Liver (tissue), 9 donors: ENCODE data around the gene ANKRD11. TPM values are rescaled to one million over a fixed set of nuclear protein-coding genes. Genes with fewer than 3 reads are reported as not detected.

Experiments used
- DNase-seq: peaks from one replicate; pipeline ENCODE4 v3.0.0-alpha.2; 2017; ENCODE audit warnings: low spot score
- H3K27ac ChIP-seq, 2 donors: one replicate each; pipeline ENCODE4 v1.7.0; 2013; ENCODE audit warnings: inconsistent platforms in 2 of 2, low read length in 2 of 2, control low read depth in 1 of 2, low read depth in 1 of 2, mild to moderate bottlenecking in 1 of 2
- H3K27me3 ChIP-seq, 4 donors: one replicate each; pipeline versions ENCODE4 v1.6.1 to v1.7.0; 2013; ENCODE audit warnings: low read length in 3 of 4, inconsistent platforms in 1 of 4, mild to moderate bottlenecking in 1 of 4, moderate library complexity in 1 of 4; ENCODE audit not compliant: control insufficient read depth in 4 of 4, insufficient read depth in 4 of 4
- H3K36me3 ChIP-seq, 4 donors: one replicate each; pipeline versions ENCODE4 v1.6.1 to v1.7.0; 2013; ENCODE audit warnings: low read length in 3 of 4, mild to moderate bottlenecking in 3 of 4, low read depth in 1 of 4, moderate library complexity in 1 of 4; ENCODE audit not compliant: control insufficient read depth in 4 of 4, insufficient read depth in 3 of 4
- H3K4me1 ChIP-seq, 4 donors: one replicate each; pipeline versions ENCODE4 v1.6.1 to v1.7.0; 2013; ENCODE audit warnings: low read length in 3 of 4, mild to moderate bottlenecking in 3 of 4, moderate library complexity in 1 of 4; ENCODE audit not compliant: control insufficient read depth in 4 of 4, insufficient read depth in 4 of 4
- H3K4me3 ChIP-seq, 3 donors: one replicate each; pipeline versions ENCODE4 v1.6.1 to v1.7.0; 2013; ENCODE audit warnings: low read length in 3 of 3, control low read depth in 1 of 3, low read depth in 1 of 3, mild to moderate bottlenecking in 1 of 3
- H3K9ac ChIP-seq, 2 donors: one replicate each; pipeline ENCODE4 v1.7.0; 2013; ENCODE audit warnings: low read length in 2 of 2, mild to moderate bottlenecking in 2 of 2, moderate library complexity in 2 of 2, control low read depth in 1 of 2, low read depth in 1 of 2
- H3K9me3 ChIP-seq, 4 donors: one replicate each; pipeline versions ENCODE4 v1.6.1 to v1.7.0; 2013; ENCODE audit warnings: low read length in 3 of 4; ENCODE audit not compliant: control insufficient read depth in 4 of 4
- ATF3 ChIP-seq: IDR thresholded peaks from 2 replicates; pipeline ENCODE4 v1.6.1; 2016; ENCODE audit warnings: antibody characterized with exemption
- EGR1 ChIP-seq, 2 donors: IDR thresholded peaks; 2 replicates each; pipeline ENCODE4 v1.6.1; 2016 to 2018; ENCODE audit warnings: antibody characterized with exemption in 2 of 2, low read depth in 2 of 2
- FOXA1 ChIP-seq: IDR thresholded peaks from 2 replicates; pipeline ENCODE4 v1.6.1; 2016; ENCODE audit warnings: antibody characterized with exemption
- FOXA2 ChIP-seq: IDR thresholded peaks from 2 replicates; pipeline ENCODE4 v1.6.1; 2016; ENCODE audit warnings: antibody characterized with exemption
- GABPA ChIP-seq, 2 donors: IDR thresholded peaks in 1 of 2; conservative IDR thresholded peaks in 1 of 2; 2 replicates each; pipeline ENCODE4 v1.6.1; 2016; ENCODE audit warnings: antibody characterized with exemption in 2 of 2, mild to moderate bottlenecking in 1 of 2, moderate library complexity in 1 of 2
- HNF4A ChIP-seq, 2 donors: conservative IDR thresholded peaks; 2 replicates each; pipeline ENCODE4 v1.6.1; 2016; ENCODE audit warnings: antibody characterized with exemption in 2 of 2, mild to moderate bottlenecking in 2 of 2
- HNF4G ChIP-seq: IDR thresholded peaks from 2 replicates; pipeline ENCODE4 v1.6.1; 2016; ENCODE audit warnings: antibody characterized with exemption
- JUND ChIP-seq, 2 donors: IDR thresholded peaks; 2 replicates each; pipeline ENCODE4 v1.6.1; 2016; ENCODE audit warnings: antibody characterized with exemption in 2 of 2
- NR2F2 ChIP-seq: IDR thresholded peaks from 2 replicates; pipeline ENCODE4 v1.6.1; 2016; ENCODE audit warnings: antibody characterized with exemption
- RAD21 ChIP-seq, 2 donors: IDR thresholded peaks; 2 replicates each; pipeline ENCODE4 v1.6.1; 2016; ENCODE audit warnings: antibody characterized with exemption in 2 of 2, mild to moderate bottlenecking in 2 of 2
- RXRA ChIP-seq, 2 donors: IDR thresholded peaks; 2 replicates each; pipeline ENCODE4 v1.6.1; 2017 to 2018; ENCODE audit warnings: antibody characterized with exemption in 2 of 2, mild to moderate bottlenecking in 1 of 2
- SP1 ChIP-seq: IDR thresholded peaks from 2 replicates; pipeline ENCODE4 v1.6.1; 2018; ENCODE audit warnings: antibody characterized with exemption, mild to moderate bottlenecking
- TAF1 ChIP-seq: conservative IDR thresholded peaks from 2 replicates; pipeline ENCODE4 v1.6.1; 2016; ENCODE audit warnings: antibody characterized with exemption, mild to moderate bottlenecking
- WGBS: extraction: QIAGEN DNeasy Blood & Tissue Kit; methylation state at CpG from one replicate; pipeline ENCODE4 v1.1.7; 2013; 5-methylcytosine and 5-hydroxymethylcytosine counted together
- polyA plus RNA-seq, 2 donors: library from polyadenylated mRNA; stranded (reverse) in 1 of 2; unstranded in 1 of 2; fragments of 200-250 nt in 1 of 2; fragments of >200 nt in 1 of 2; fragmentation: Nextera tagmentation in 1 of 2; extraction: Ambion mirVana in 1 of 2; gene quantifications; one replicate each; pipeline versions ENCODE4 v1.2.1 to v1.2.3, GENCODE V29; 2013 to 2015
- total RNA-seq, 2 donors: library from RNA; depleted of rRNA; stranded (reverse); fragments of >200 nt; gene quantifications; one replicate each; pipeline ENCODE4 v1.2.3, GENCODE V29; 2014
- TF ChIP-seq, protein P1 (sequence below): IDR thresholded peaks from 2 replicates; pipeline ENCODE4 v1.6.1; 2016; ENCODE audit warnings: antibody characterized with exemption, mild to moderate bottlenecking
- TF ChIP-seq, protein P2 (sequence below): fragments of 150-350 bp; IDR thresholded peaks from 2 replicates; pipeline ENCODE4 v1.5.1; 2017; ENCODE audit warnings: improper control_type of control experiment, low read depth, low read length; ENCODE audit not compliant: missing input control
- donor health status: healthy.
- donor health status: healthy.
- donor health status: healthy.
- donor health status: healthy.
- donor health status: healthy.

The ANKRD11 gene
- total and polyA plus RNA-seq, 4 donors: 16.3 to 55.1 (median 28.0) TPM

GRCh38 chr16:89269805-89270665 is 220.3 kb downstream of the ANKRD11 start:
- TF ChIP-seq SP1 (no peak), HNF4A (conservative IDR thresholded peaks at IDR 0.05) (no peak)
- H3K4me1 ChIP-seq: no peaks in the 10 kb centered on the region
- no peak overlapping the region for H3K4me3 ChIP-seq
- 94% methylated on average over 27 of the region's 27 CpGs for WGBS
- no peak for DNase-seq
- peaks cover 3 to 63% (median 26%) of the 10 kb centered on the region in 4 donors for H3K36me3 ChIP-seq
- H3K27me3 ChIP-seq: no peaks in the 10 kb centered on the region
- no peak overlapping the region for H3K9ac ChIP-seq
- no peaks in the 10 kb centered on the region for H3K9me3 ChIP-seq
- no peak overlapping the region for H3K27ac ChIP-seq

GRCh38 chr16:89268987-89269735 is 221.2 kb downstream of the ANKRD11 start:
- no peaks in the 10 kb centered on the region for H3K27me3 ChIP-seq
- H3K9ac ChIP-seq: no peak overlapping the region
- TF ChIP-seq, protein P1, sequence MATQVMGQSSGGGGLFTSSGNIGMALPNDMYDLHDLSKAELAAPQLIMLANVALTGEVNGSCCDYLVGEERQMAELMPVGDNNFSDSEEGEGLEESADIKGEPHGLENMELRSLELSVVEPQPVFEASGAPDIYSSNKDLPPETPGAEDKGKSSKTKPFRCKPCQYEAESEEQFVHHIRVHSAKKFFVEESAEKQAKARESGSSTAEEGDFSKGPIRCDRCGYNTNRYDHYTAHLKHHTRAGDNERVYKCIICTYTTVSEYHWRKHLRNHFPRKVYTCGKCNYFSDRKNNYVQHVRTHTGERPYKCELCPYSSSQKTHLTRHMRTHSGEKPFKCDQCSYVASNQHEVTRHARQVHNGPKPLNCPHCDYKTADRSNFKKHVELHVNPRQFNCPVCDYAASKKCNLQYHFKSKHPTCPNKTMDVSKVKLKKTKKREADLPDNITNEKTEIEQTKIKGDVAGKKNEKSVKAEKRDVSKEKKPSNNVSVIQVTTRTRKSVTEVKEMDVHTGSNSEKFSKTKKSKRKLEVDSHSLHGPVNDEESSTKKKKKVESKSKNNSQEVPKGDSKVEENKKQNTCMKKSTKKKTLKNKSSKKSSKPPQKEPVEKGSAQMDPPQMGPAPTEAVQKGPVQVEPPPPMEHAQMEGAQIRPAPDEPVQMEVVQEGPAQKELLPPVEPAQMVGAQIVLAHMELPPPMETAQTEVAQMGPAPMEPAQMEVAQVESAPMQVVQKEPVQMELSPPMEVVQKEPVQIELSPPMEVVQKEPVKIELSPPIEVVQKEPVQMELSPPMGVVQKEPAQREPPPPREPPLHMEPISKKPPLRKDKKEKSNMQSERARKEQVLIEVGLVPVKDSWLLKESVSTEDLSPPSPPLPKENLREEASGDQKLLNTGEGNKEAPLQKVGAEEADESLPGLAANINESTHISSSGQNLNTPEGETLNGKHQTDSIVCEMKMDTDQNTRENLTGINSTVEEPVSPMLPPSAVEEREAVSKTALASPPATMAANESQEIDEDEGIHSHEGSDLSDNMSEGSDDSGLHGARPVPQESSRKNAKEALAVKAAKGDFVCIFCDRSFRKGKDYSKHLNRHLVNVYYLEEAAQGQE: no peak
- TF ChIP-seq NR2F2: no peak
- TF ChIP-seq RXRA (IDR thresholded peaks at IDR 0.05): no peak
- TF ChIP-seq HNF4G: no peak
- TF ChIP-seq FOXA1: no peak
- no peak for TF ChIP-seq FOXA2
- TF ChIP-seq TAF1: no peak
- TF ChIP-seq ATF3: no peak
- no peak for TF ChIP-seq GABPA (IDR thresholded peaks at IDR 0.05 in 1 of 2, conservative IDR thresholded peaks at IDR 0.05 in 1 of 2)
- no peak for TF ChIP-seq EGR1 (IDR thresholded peaks at IDR 0.05; ENCODE audit: low read depth in 2 of 2)
- TF ChIP-seq JUND (IDR thresholded peaks at IDR 0.05): no peak
- TF ChIP-seq HNF4A (conservative IDR thresholded peaks at IDR 0.05): no peak
- TF ChIP-seq SP1: no peak
- TF ChIP-seq, protein P2, sequence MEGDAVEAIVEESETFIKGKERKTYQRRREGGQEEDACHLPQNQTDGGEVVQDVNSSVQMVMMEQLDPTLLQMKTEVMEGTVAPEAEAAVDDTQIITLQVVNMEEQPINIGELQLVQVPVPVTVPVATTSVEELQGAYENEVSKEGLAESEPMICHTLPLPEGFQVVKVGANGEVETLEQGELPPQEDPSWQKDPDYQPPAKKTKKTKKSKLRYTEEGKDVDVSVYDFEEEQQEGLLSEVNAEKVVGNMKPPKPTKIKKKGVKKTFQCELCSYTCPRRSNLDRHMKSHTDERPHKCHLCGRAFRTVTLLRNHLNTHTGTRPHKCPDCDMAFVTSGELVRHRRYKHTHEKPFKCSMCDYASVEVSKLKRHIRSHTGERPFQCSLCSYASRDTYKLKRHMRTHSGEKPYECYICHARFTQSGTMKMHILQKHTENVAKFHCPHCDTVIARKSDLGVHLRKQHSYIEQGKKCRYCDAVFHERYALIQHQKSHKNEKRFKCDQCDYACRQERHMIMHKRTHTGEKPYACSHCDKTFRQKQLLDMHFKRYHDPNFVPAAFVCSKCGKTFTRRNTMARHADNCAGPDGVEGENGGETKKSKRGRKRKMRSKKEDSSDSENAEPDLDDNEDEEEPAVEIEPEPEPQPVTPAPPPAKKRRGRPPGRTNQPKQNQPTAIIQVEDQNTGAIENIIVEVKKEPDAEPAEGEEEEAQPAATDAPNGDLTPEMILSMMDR: no peak
- TF ChIP-seq RAD21 (IDR thresholded peaks at IDR 0.05): no peak
- no peak for DNase-seq
- 90% methylated on average over 14 of the region's 14 CpGs for WGBS
- no peaks in the 10 kb centered on the region for H3K4me1 ChIP-seq
- peaks cover 0 to 55% (median 21%) of the 10 kb centered on the region in 4 donors for H3K36me3 ChIP-seq
- no peak overlapping the region for H3K27ac ChIP-seq
- no peaks in the 10 kb centered on the region for H3K9me3 ChIP-seq
- H3K4me3 ChIP-seq: no peak overlapping the region
